Measurements from ENCODE around the gene XCL1.
"Not testable (repeated sequence)": the region's sequence is repeated elsewhere in the genome, so short reads cannot be mapped to it uniquely, and the experiment has no call there.

The XCL1 gene

DNA sequence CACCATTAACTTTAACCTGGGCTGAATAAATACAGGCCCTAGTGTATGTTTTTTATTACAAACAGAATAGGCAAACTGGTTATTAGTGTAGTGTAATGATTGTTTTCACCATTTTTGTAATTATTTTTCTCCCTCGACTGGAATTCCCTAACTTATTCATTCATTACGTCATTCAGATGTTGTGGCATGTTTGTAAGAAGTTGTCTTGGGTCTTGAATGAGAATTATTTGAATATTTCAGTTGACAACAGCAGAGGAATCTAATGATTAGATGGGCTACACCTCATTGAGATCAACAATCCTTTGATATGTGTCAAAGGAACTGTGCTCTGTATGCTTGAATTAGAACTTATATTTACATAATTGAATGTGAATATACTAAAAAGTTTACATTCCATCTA, 12.8 kb downstream of the XCL1 start:
- H3K4me3 ChIP-seq (ENCODE audit: low read depth, low read length): no peak overlapping the region
- no peak overlapping the region for H3K18ac ChIP-seq (ENCODE audit: low read length)
- H3K14ac ChIP-seq (ENCODE audit: low read length): no peak overlapping the region
- H3K23ac ChIP-seq (ENCODE audit: low read length): no peak overlapping the region
- H2AFZ ChIP-seq (ENCODE audit: insufficient read depth, low read length, poor library complexity): no peak overlapping the region
- H3K27me3 ChIP-seq (ENCODE audit: insufficient read depth, low read length): no peaks in the 10 kb centered on the region
- no peak overlapping the region for H4K12ac ChIP-seq (ENCODE audit: low read depth, low read length)
- no CpG with 5 or more reads among the region's 2 CpGs for WGBS (ENCODE audit: extremely low coverage, insufficient coverage, insufficient read length)
- H3K27ac ChIP-seq (ENCODE audit: low read depth, low read length): no peak overlapping the region
- H3K79me2 ChIP-seq (ENCODE audit: control insufficient read depth, insufficient read depth, low read length, poor library complexity): no peaks in the 10 kb centered on the region
- H2BK120ac ChIP-seq (ENCODE audit: insufficient read depth, low read length, poor library complexity): no peak overlapping the region
- no peak overlapping the region for H2BK5ac ChIP-seq (ENCODE audit: low read depth, low read length, poor library complexity)
- no peak overlapping the region for H3K4me2 ChIP-seq (ENCODE audit: low read length)
- H3K4ac ChIP-seq (ENCODE audit: low read depth, low read length): no peak overlapping the region
- H2BK12ac ChIP-seq (ENCODE audit: low read length): no peak overlapping the region
- no peak overlapping the region for H3K9ac ChIP-seq (ENCODE audit: low read length)
- H3K79me1 ChIP-seq (ENCODE audit: low read length): no peaks in the 10 kb centered on the region
- no peak overlapping the region for H2AK5ac ChIP-seq (ENCODE audit: low read length)
- H3K36me3 ChIP-seq (ENCODE audit: control insufficient read depth in 1 of 2, insufficient read depth in 2 of 2, low read length in 2 of 2): no peaks in the 10 kb centered on the region
- DNase-seq: no peak
- H4K91ac ChIP-seq (ENCODE audit: low read depth, low read length): no peak overlapping the region
- no peak overlapping the region for H4K8ac ChIP-seq (ENCODE audit: low read depth, low read length)
- no peaks in the 10 kb centered on the region for H3K9me3 ChIP-seq (ENCODE audit: insufficient read depth, low read depth, low read length)
- no peaks in the 10 kb centered on the region for H3K4me1 ChIP-seq (ENCODE audit: control insufficient read depth in 1 of 2, insufficient read depth in 2 of 2, low read length in 2 of 2)

DNA sequence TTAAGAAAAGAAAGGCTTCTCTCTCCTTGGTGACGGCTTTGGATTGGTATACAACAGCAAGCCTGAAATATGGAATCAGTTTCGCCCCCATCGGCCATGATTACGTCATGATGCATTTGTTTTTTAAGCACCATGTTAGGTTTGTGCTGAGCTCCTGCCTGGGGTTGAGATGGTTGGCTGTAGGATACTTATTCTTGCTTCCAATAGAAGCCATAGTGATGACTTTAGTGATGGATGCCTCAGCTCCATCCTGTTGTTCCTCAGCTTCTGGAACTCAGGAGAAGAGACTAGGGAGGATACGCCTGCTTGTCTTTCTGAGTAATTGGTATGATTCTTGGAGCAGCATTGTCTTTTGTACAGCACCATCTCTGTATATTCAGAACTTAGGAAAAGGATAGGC, 14.7 kb downstream of the XCL1 start:
- Histone ChIP-seq H2AK5ac (ENCODE audit: low read length) (no peak overlapping the region), H3K18ac (ENCODE audit: low read length) (no peak overlapping the region), H3K4me2 (ENCODE audit: low read length) (no peak overlapping the region), H3K9ac (ENCODE audit: low read length) (no peak overlapping the region), H3K4me3 (ENCODE audit: low read depth, low read length) (no peak overlapping the region), H4K8ac (ENCODE audit: low read depth, low read length) (no peak overlapping the region), H4K91ac (ENCODE audit: low read depth, low read length) (no peak overlapping the region), H2BK120ac (ENCODE audit: insufficient read depth, low read length, poor library complexity) (no peak overlapping the region), H2BK5ac (ENCODE audit: low read depth, low read length, poor library complexity) (no peak overlapping the region), H3K4me1 (ENCODE audit: control insufficient read depth in 1 of 2, insufficient read depth in 2 of 2, low read length in 2 of 2) (no peaks in the 10 kb centered on the region), H2BK12ac (ENCODE audit: low read length) (no peak overlapping the region), H3K79me2 (ENCODE audit: control insufficient read depth, insufficient read depth, low read length, poor library complexity) (no peaks in the 10 kb centered on the region), H3K27me3 (ENCODE audit: insufficient read depth, low read length) (no peaks in the 10 kb centered on the region), H3K79me1 (ENCODE audit: low read length) (no peaks in the 10 kb centered on the region), H2AFZ (ENCODE audit: insufficient read depth, low read length, poor library complexity) (no peak overlapping the region), H3K23ac (ENCODE audit: low read length) (no peak overlapping the region), H3K36me3 (ENCODE audit: control insufficient read depth in 1 of 2, insufficient read depth in 2 of 2, low read length in 2 of 2) (no peaks in the 10 kb centered on the region), H3K9me3 (ENCODE audit: insufficient read depth, low read depth, low read length) (no peaks in the 10 kb centered on the region), H4K12ac (ENCODE audit: low read depth, low read length) (no peak overlapping the region), H3K14ac (ENCODE audit: low read length) (no peak overlapping the region), H3K27ac (ENCODE audit: low read depth, low read length) (no peak overlapping the region), H3K4ac (ENCODE audit: low read depth, low read length) (no peak overlapping the region)
- no CpG with 5 or more reads among the region's 5 CpGs for WGBS (ENCODE audit: extremely low coverage, insufficient coverage, insufficient read length)
- no peak for DNase-seq

DNA sequence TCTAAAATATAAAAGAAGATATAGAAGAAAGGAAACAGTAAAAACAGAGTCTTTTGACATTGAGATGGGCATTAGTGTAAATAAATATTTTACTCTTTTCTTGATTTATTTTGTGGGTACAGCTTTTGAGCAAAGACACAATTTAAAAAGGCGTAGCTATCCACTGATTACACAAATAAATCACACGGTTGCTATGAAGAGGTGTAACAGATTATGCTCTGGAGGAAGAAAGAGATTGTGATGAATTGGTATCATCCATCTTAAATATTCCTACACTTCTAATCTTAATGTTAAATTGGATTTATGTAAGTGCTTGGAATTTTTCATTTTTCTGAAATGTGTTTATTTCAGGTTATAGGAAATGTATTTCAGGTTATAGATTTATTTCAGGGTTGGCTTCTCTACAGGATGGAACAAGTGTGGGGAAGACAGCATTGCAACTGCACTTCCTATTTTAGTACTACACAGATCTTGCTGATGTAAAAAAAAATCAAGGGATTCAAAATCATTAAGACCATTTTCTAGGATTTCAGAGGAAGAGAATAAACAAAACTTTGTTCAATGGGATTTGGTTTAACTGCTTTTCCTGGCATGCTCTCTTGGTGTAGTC, 15.3 kb downstream of the XCL1 start:
- no peak for DNase-seq

DNA sequence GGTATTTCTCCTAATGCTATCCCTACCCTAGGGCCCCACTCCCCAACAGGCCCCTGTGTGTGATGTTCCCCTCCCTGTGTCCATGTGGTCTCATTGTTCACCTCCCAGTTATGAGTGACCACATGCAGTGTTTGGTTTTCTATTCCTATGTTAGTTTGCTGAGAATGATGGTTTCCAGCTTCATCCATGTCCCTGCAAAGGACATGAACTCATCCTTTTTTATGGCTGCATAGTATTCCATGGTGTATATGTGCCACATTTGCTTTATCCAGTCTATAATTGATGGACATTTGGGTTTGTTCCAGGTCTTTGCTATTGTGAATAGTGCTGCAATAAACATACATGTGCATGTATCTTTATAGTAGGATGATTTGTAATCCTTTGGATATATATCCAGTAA, 19.0 kb downstream of the XCL1 start:
- not testable (repeated sequence) for H3K4ac ChIP-seq (ENCODE audit: low read depth, low read length); H2BK12ac ChIP-seq (ENCODE audit: low read length); H3K9ac ChIP-seq (ENCODE audit: low read length); DNase-seq; H3K4me2 ChIP-seq (ENCODE audit: low read length); H3K27ac ChIP-seq (ENCODE audit: low read depth, low read length); H2BK5ac ChIP-seq (ENCODE audit: low read depth, low read length, poor library complexity); H3K23ac ChIP-seq (ENCODE audit: low read length); H3K79me1 ChIP-seq (ENCODE audit: low read length); H2BK120ac ChIP-seq (ENCODE audit: insufficient read depth, low read length, poor library complexity); H3K9me3 ChIP-seq (ENCODE audit: insufficient read depth, low read depth, low read length); H3K14ac ChIP-seq (ENCODE audit: low read length); H3K27me3 ChIP-seq (ENCODE audit: insufficient read depth, low read length); H4K12ac ChIP-seq (ENCODE audit: low read depth, low read length); H3K4me1 ChIP-seq (ENCODE audit: control insufficient read depth in 1 of 2, insufficient read depth in 2 of 2, low read length in 2 of 2); H3K18ac ChIP-seq (ENCODE audit: low read length); H4K91ac ChIP-seq (ENCODE audit: low read depth, low read length); H3K79me2 ChIP-seq (ENCODE audit: control insufficient read depth, insufficient read depth, low read length, poor library complexity); H2AFZ ChIP-seq (ENCODE audit: insufficient read depth, low read length, poor library complexity); H3K36me3 ChIP-seq (ENCODE audit: control insufficient read depth in 1 of 2, insufficient read depth in 2 of 2, low read length in 2 of 2); H4K8ac ChIP-seq (ENCODE audit: low read depth, low read length); H3K4me3 ChIP-seq (ENCODE audit: low read depth, low read length); H2AK5ac ChIP-seq (ENCODE audit: low read length)

More for the DNA sequence above, 15.3 kb downstream of the XCL1 start:
- Histone ChIP-seq H4K12ac (ENCODE audit: low read depth, low read length) (no peak overlapping the region), H3K9me3 (ENCODE audit: insufficient read depth, low read depth, low read length) (no peaks in the 10 kb centered on the region), H4K8ac (ENCODE audit: low read depth, low read length) (no peak overlapping the region), H2AFZ (ENCODE audit: insufficient read depth, low read length, poor library complexity) (no peak overlapping the region), H2AK5ac (ENCODE audit: low read length) (no peak overlapping the region), H3K79me2 (ENCODE audit: control insufficient read depth, insufficient read depth, low read length, poor library complexity) (no peaks in the 10 kb centered on the region), H2BK12ac (ENCODE audit: low read length) (no peak overlapping the region), H3K9ac (ENCODE audit: low read length) (no peak overlapping the region), H3K4me2 (ENCODE audit: low read length) (no peak overlapping the region), H3K27me3 (ENCODE audit: insufficient read depth, low read length) (no peaks in the 10 kb centered on the region), H3K4me1 (ENCODE audit: control insufficient read depth in 1 of 2, insufficient read depth in 2 of 2, low read length in 2 of 2) (no peaks in the 10 kb centered on the region), H2BK5ac (ENCODE audit: low read depth, low read length, poor library complexity) (no peak overlapping the region), H3K14ac (ENCODE audit: low read length) (no peak overlapping the region), H3K27ac (ENCODE audit: low read depth, low read length) (no peak overlapping the region), H3K4ac (ENCODE audit: low read depth, low read length) (no peak overlapping the region), H3K36me3 (ENCODE audit: control insufficient read depth in 1 of 2, insufficient read depth in 2 of 2, low read length in 2 of 2) (no peaks in the 10 kb centered on the region), H3K4me3 (ENCODE audit: low read depth, low read length) (no peak overlapping the region), H4K91ac (ENCODE audit: low read depth, low read length) (no peak overlapping the region), H3K18ac (ENCODE audit: low read length) (no peak overlapping the region), H3K23ac (ENCODE audit: low read length) (no peak overlapping the region), H3K79me1 (ENCODE audit: low read length) (no peaks in the 10 kb centered on the region), H2BK120ac (ENCODE audit: insufficient read depth, low read length, poor library complexity) (no peak overlapping the region)
- no CpG with 5 or more reads among the region's 2 CpGs for WGBS (ENCODE audit: extremely low coverage, insufficient coverage, insufficient read length)

Data from trophoblast cell (in vitro differentiated cells and primary cell).